ENCODE results near the gene VMAC. TPM values are rescaled to one million over a fixed set of nuclear protein-coding genes. Genes with fewer than 3 reads are reported as not detected.

Gene VMAC
- total and polyA plus RNA-seq, 2 of the 13 experiments (the other 11 are each of a cell fraction or from before 2014, with no cell fraction given), result 2.4 TPM

GRCh38 chr19:5880604-5881078 is 24.0 kb upstream of the VMAC start (continued):
- TF ChIP-seq E2F5 (CRISPR knock-in tag; conservative IDR thresholded peaks at IDR 0.05) (no peak), ZNF737 (CRISPR knock-in tag; IDR thresholded peaks at IDR 0.05; ENCODE audit: borderline replicate concordance) (no peak), ZFY (CRISPR knock-in tag; IDR thresholded peaks at IDR 0.05) (peak; percentile 44; the same call in 1 of the 2 replicates), CEBPZ (IDR thresholded peaks at IDR 0.05; ENCODE audit: low read length) (no peak), SALL1 (CRISPR knock-in tag; IDR thresholded peaks at IDR 0.05) (peak; percentile 88), TBL1XR1 (IDR thresholded peaks at IDR 0.05; ENCODE audit: borderline replicate concordance, low read length, partially characterized antibody) (no peak), PAX8 (CRISPR knock-in tag; IDR thresholded peaks at IDR 0.05; ENCODE audit: borderline replicate concordance) (no peak), SIX1 (CRISPR knock-in tag; IDR thresholded peaks at IDR 0.05; ENCODE audit: borderline replicate concordance) (no peak; the same call in 1 of the 2 replicates), MTERF4 (CRISPR knock-in tag; IDR thresholded peaks at IDR 0.05) (no peak), NFE2L1 (CRISPR knock-in tag; IDR thresholded peaks at IDR 0.05; ENCODE audit: borderline replicate concordance) (no peak), RARG (CRISPR knock-in tag; IDR thresholded peaks at IDR 0.05; ENCODE audit: low read depth) (no peak), ZBTB8A (CRISPR knock-in tag; IDR thresholded peaks at IDR 0.05; ENCODE audit: borderline replicate concordance, low read depth) (no peak), JUNB (CRISPR knock-in tag; IDR thresholded peaks at IDR 0.05; ENCODE audit: borderline replicate concordance) (no peak), STAT6 (CRISPR knock-in tag; IDR thresholded peaks at IDR 0.05; ENCODE audit: borderline replicate concordance) (no peak), RFXAP (CRISPR knock-in tag; IDR thresholded peaks at IDR 0.05; ENCODE audit: borderline replicate concordance) (peak; percentile 44; the same call in 1 of the 2 replicates), HNF4A (CRISPR knock-in tag; IDR thresholded peaks at IDR 0.05) (peak; percentile 77), ZNF263 (CRISPR knock-in tag; IDR thresholded peaks at IDR 0.05) (peak; percentile 18; the same call in 1 of the 2 replicates)
- TF ChIP-seq, protein P1, sequence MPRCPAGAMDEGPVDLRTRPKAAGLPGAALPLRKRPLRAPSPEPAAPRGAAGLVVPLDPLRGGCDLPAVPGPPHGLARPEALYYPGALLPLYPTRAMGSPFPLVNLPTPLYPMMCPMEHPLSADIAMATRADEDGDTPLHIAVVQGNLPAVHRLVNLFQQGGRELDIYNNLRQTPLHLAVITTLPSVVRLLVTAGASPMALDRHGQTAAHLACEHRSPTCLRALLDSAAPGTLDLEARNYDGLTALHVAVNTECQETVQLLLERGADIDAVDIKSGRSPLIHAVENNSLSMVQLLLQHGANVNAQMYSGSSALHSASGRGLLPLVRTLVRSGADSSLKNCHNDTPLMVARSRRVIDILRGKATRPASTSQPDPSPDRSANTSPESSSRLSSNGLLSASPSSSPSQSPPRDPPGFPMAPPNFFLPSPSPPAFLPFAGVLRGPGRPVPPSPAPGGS (CRISPR knock-in tag; IDR thresholded peaks at IDR 0.05), result no peak
